Endothelial cell of umbilical vein (primary cell): Measurements from ENCODE around the gene EXD2. TPM values are rescaled to one million over a fixed set of nuclear protein-coding genes. Genes with fewer than 3 reads are reported as not detected.

Source experiments
- BruUV-seq: library from RNA; stranded (reverse); fragments of 400-500 nt; replicated peaks from 2 replicates; lab custom pipeline; 2021; lab: Mats Ljungman, UMichigan
- CTCF ChIA-PET: fragments of 300-600, 350-600 bp; sonication (Branson Sonifier 250); formaldehyde crosslinking; loops from one replicate; lab custom pipeline; 2021; ENCODE audit warnings: antibody characterized with exemption, inconsistent platforms; lab: Charles Lee
- POLR2A ChIA-PET: fragments of 300-600, 350-600 bp; sonication (Branson Sonifier 250); formaldehyde crosslinking; loops from one replicate; lab custom pipeline; 2021; ENCODE audit warnings: antibody characterized with exemption, inconsistent platforms; lab: Charles Lee
- DNase-seq: peaks from one replicate; pipeline ENCODE4 v3.0.0-alpha.2; 2011; ENCODE audit warnings: low read depth, low spot score
- FAIRE-seq: peaks from 2 replicates; lab custom pipeline; 2011; peaks lifted over from hg19 to GRCh38; lab: Jason Lieb, UNC
- H2AFZ ChIP-seq: 2 replicates; pipeline ENCODE4 v1.6.0; 2012; ENCODE audit warnings: low read depth, low read length, control low read depth, inconsistent platforms
- H3K27ac ChIP-seq: 2 replicates; pipeline ENCODE4 v1.5.1; 2011; ENCODE audit warnings: low read depth, mild to moderate bottlenecking, control low read depth, low read length, moderate library complexity; ENCODE audit not compliant: insufficient read depth
- H3K27me3 ChIP-seq, 2 experiments: 2 replicates each; pipeline versions ENCODE4 v1.6.0 to v1.6.1; 2011; ENCODE audit warnings: low read length in 2 of 2, mixed read lengths in 1 of 2; ENCODE audit not compliant: control insufficient read depth in 2 of 2, insufficient read depth in 2 of 2
- H3K36me3 ChIP-seq, 2 experiments: 2 replicates in 1 of 2; 3 replicates in 1 of 2; pipeline ENCODE4 v1.5.1; 2011; ENCODE audit warnings: low read length in 2 of 2, mild to moderate bottlenecking in 1 of 2, moderate library complexity in 1 of 2; ENCODE audit not compliant: control insufficient read depth in 2 of 2, insufficient read depth in 2 of 2; ENCODE audit errors: extremely low read depth in 1 of 2
- H3K4me1 ChIP-seq: 3 replicates; pipeline ENCODE4 v1.5.1; 2011; ENCODE audit warnings: mild to moderate bottlenecking, low read length; ENCODE audit not compliant: control insufficient read depth, insufficient read depth; ENCODE audit errors: extremely low read depth
- H3K4me2 ChIP-seq: 2 replicates; pipeline ENCODE4 v1.6.1; 2011; ENCODE audit warnings: low read length, control low read depth, mixed read lengths; ENCODE audit not compliant: insufficient read depth
- H3K4me3 ChIP-seq, 3 experiments: fragments of 200-600 bp in 1 of 3; sonication (generic), shearing (Covaris generic) in 1 of 3; replicated peaks in 1 of 3; 2 replicates each; pipeline ENCODE4 v1.5.1; 2011 to 2016; ENCODE audit warnings: control low read depth in 3 of 3, low read length in 3 of 3, mild to moderate bottlenecking in 2 of 3, inconsistent platforms in 1 of 3, low read depth in 1 of 3, moderate library complexity in 1 of 3; ENCODE audit not compliant: insufficient read depth in 1 of 3
- H3K79me2 ChIP-seq: 2 replicates; pipeline ENCODE4 v1.6.0; 2012; ENCODE audit warnings: low read length, inconsistent platforms; ENCODE audit not compliant: control insufficient read depth, insufficient read depth
- H3K9ac ChIP-seq: replicated peaks from 2 replicates; pipeline ENCODE3; 2011; ENCODE audit warnings: low read length, control low read depth; ENCODE audit not compliant: insufficient read depth; ENCODE audit errors: extremely low read depth
- H3K9me1 ChIP-seq: replicated peaks from 3 replicates; pipeline ENCODE4 v1.6.0; 2011; ENCODE audit warnings: mild to moderate bottlenecking, low read length; ENCODE audit not compliant: control insufficient read depth, insufficient read depth; ENCODE audit errors: extremely low read depth
- H3K9me3 ChIP-seq: replicated peaks from 2 replicates; pipeline ENCODE4 v1.5.1; 2012; ENCODE audit warnings: low read length, inconsistent platforms; ENCODE audit not compliant: control insufficient read depth, insufficient read depth
- H4K20me1 ChIP-seq: replicated peaks from 2 replicates; pipeline ENCODE3; 2011; ENCODE audit warnings: mild to moderate bottlenecking, low read length; ENCODE audit not compliant: control insufficient read depth, insufficient read depth; ENCODE audit errors: extremely low read depth
- CTCF ChIP-seq, 2 donors: IDR thresholded peaks; 1 replicate in 1 of 2; 2 replicates in 1 of 2; pipeline ENCODE4 v1.5.1; 2011; ENCODE audit warnings: low read length in 2 of 2, mild to moderate bottlenecking in 2 of 2, moderate library complexity in 2 of 2, control low read depth in 1 of 2, inconsistent platforms in 1 of 2, low read depth in 1 of 2; ENCODE audit not compliant: insufficient read depth in 1 of 2; ENCODE audit errors: extremely low read depth in 1 of 2
- EZH2 ChIP-seq: IDR thresholded peaks from 2 replicates; pipeline ENCODE4 v1.6.1; 2012; ENCODE audit warnings: borderline replicate concordance, low read depth, mild to moderate bottlenecking, moderate library complexity, low read length, inconsistent platforms; ENCODE audit not compliant: severe bottlenecking
- FOS ChIP-seq: IDR thresholded peaks from 2 replicates; pipeline ENCODE4 v1.6.1; 2011; ENCODE audit warnings: mild to moderate bottlenecking, low read length, moderate library complexity, borderline replicate concordance; ENCODE audit not compliant: insufficient read depth
- GATA2 ChIP-seq: IDR thresholded peaks from 2 replicates; pipeline ENCODE4 v1.7.0; 2011; ENCODE audit warnings: low read depth, mild to moderate bottlenecking, moderate library complexity, mixed read lengths, low read length; ENCODE audit not compliant: insufficient read length, insufficient read depth
- JUN ChIP-seq: IDR thresholded peaks from 2 replicates; pipeline ENCODE4 v1.6.1; 2011; ENCODE audit warnings: borderline replicate concordance, low read depth; ENCODE audit not compliant: insufficient read length, insufficient read depth
- MYC ChIP-seq: IDR thresholded peaks from one replicate; pipeline ENCODE4 v1.6.1; 2011; ENCODE audit warnings: mild to moderate bottlenecking, low read depth, low read length
- POLR2A ChIP-seq: IDR thresholded peaks from 2 replicates; pipeline ENCODE4 v1.6.1; 2012; ENCODE audit warnings: low read depth, mild to moderate bottlenecking, control low read depth, low read length
- dilution Hi-C: fragments of 300-500 bp; cut with MboI; formaldehyde crosslinking; loops from one replicate; pipeline ENCODE4 v1.15.0; 2019; ENCODE audit warnings: low sequenced_read_pairs; ENCODE audit not compliant: extremely low pct_ligation_motif_present
- intact Hi-C: fragments of 100-400 bp; cut with micrococcal nuclease; formaldehyde crosslinking; loops from one replicate; pipeline ENCODE4 v1.10.0; 2022
- polyA plus RNA-seq, 4 experiments: library from polyadenylated mRNA; depleted of rRNA in 3 of 4; stranded (reverse) in 3 of 4; unstranded in 1 of 4; fragments of >200 nt; gene quantifications; 2 replicates each; pipeline versions ENCODE4 v1.2.1 to v1.2.3, GENCODE V29; 2011 to 2012; ENCODE audit warnings: missing spikeins in 1 of 4
- total RNA-seq: library from RNA; stranded (reverse); gene quantifications from 2 replicates; pipeline ENCODE4 v1.2.3, GENCODE V29; 2021

Gene EXD2
- total and polyA plus RNA-seq, 2 donors (not counting 3 experiments of a cell fraction or from before 2014, with no cell fraction given) = 11.6 to 22.6 TPM

- Histone ChIP-seq H3K4me3 (no peak overlapping the region), H3K27me3 (peaks cover 13 to 20% of the 10 kb centered on the region in 2 experiments), H3K27ac (no peak overlapping the region), H3K9me1 (no peaks in the 10 kb centered on the region), H4K20me1 (no peaks in the 10 kb centered on the region), H3K9me3 (no peaks in the 10 kb centered on the region), H2AFZ (no peak overlapping the region), H3K36me3 (no peaks in the 10 kb centered on the region), H3K4me2 (no peak overlapping the region), H3K4me1 (peaks cover 8% of the 10 kb centered on the region), H3K79me2 (no peaks in the 10 kb centered on the region), H3K9ac (no peak overlapping the region)
- CTCF ChIA-PET = interaction anchor here (1.0 kb wide), 1 partner anchor 10 kb away, joined by 4 read pairs; no protein-coding TSS in a partner anchor
- no peak for FAIRE-seq
- TF ChIP-seq JUN = no peak
- TF ChIP-seq EZH2 = no peak
- TF ChIP-seq GATA2 = no peak
- no peak for TF ChIP-seq MYC
- TF ChIP-seq FOS = no peak
- TF ChIP-seq CTCF (IDR thresholded peaks at IDR 0.05; ENCODE audit: extremely low read depth in 1 of 2, insufficient read depth in 1 of 2, low read depth in 1 of 2, low read length in 2 of 2) = no peak
- TF ChIP-seq POLR2A = no peak
- BruUV-seq = no TSS peak
- DNase-seq = no peak
- dilution Hi-C loops = no loop called here
- intact Hi-C loops = no loop called here
- POLR2A ChIA-PET = no interaction called here
Measured at GRCh38 chr14:69270795-69271708, 79.8 kb downstream of the EXD2 start.
